HG02642 (cell line): ENCODE data around the gene GOLPH3L.
"Not testable (repeated sequence)": the region's sequence is repeated elsewhere in the genome, so short reads cannot be mapped to it uniquely, and the experiment has no call there.

Source experiments
- ATAC-seq: cut with Tn5 transposase; IDR thresholded peaks from one replicate; pipeline ENCODE4 v1.9.1; 2021; ENCODE audit warnings: mild to moderate bottlenecking; ENCODE audit not compliant: unreplicated experiment, poor library complexity

GOLPH3L gene

GRCh38 chr1:150619576-150620509, 77.1 kb downstream of the GOLPH3L start:
- no peak for ATAC-seq

GRCh38 chr1:150615346-150616201, 81.4 kb downstream of the GOLPH3L start:
- no peak for ATAC-seq

- ATAC-seq, result no peak
Measured at GRCh38 chr1:150613061-150613920, 83.7 kb downstream of the GOLPH3L start.

GRCh38 chr1:150612014-150612345, 85.0 kb downstream of the GOLPH3L start:
- no peak for ATAC-seq

- no peak for ATAC-seq
Measured at GRCh38 chr1:150610576-150610975, 86.4 kb downstream of the GOLPH3L start.

GRCh38 chr1:150609732-150610131, 87.2 kb downstream of the GOLPH3L start:
- ATAC-seq, result no peak

GRCh38 chr1:150606463-150607142, 90.4 kb downstream of the GOLPH3L start:
- no peak for ATAC-seq

GRCh38 chr1:150605451-150605731, 91.6 kb downstream of the GOLPH3L start:
- ATAC-seq, result not testable (repeated sequence)

- ATAC-seq, result no peak
Measured at GRCh38 chr1:150604226-150604588, 92.7 kb downstream of the GOLPH3L start.

- ATAC-seq, result no peak
Measured at GRCh38 chr1:150603711-150604110, 93.2 kb downstream of the GOLPH3L start.

GRCh38 chr1:150602372-150602771, 94.6 kb downstream of the GOLPH3L start:
- not testable (repeated sequence) for ATAC-seq

GRCh38 chr1:150601540-150601939, 95.4 kb downstream of the GOLPH3L start:
- no peak for ATAC-seq

- not testable (repeated sequence) for ATAC-seq
Measured at GRCh38 chr1:150598346-150598745, 98.6 kb downstream of the GOLPH3L start.

GRCh38 chr1:150596976-150597375, 100.0 kb downstream of the GOLPH3L start:
- no peak for ATAC-seq
